Measurements from ENCODE around the gene VPS13D. TPM values are rescaled to one million over a fixed set of nuclear protein-coding genes. Genes with fewer than 3 reads are reported as not detected.

Gene VPS13D
- total RNA-seq, 1 experiment from 2014 or later = 20.2 TPM

GRCh38 chr1:12541274-12542137, 311.7 kb downstream of the VPS13D start:
- Histone ChIP-seq H3T11ph (ENCODE audit: low read length) (no peak overlapping the region), H3K27ac (ENCODE audit: insufficient read length, low read depth, low read length) (no peak overlapping the region), H2AFZ (ENCODE audit: low read length) (no peak overlapping the region), H3K27me3 (ENCODE audit: insufficient read depth, low read length) (no peaks in the 10 kb centered on the region), H4K8ac (replicated peaks; ENCODE audit: insufficient read length, low read depth, low read length) (no peak overlapping the region), H2BK15ac (ENCODE audit: low read depth, low read length) (no peak overlapping the region), H2AK5ac (ENCODE audit: insufficient read length, low read length) (no peak overlapping the region), H3K4ac (ENCODE audit: low read depth, low read length) (no peak overlapping the region), H3K18ac (ENCODE audit: insufficient read length, low read depth, low read length) (no peak overlapping the region), H3K9me3 (ENCODE audit: control insufficient read depth, low read depth, low read length) (no peaks in the 10 kb centered on the region), H2BK120ac (ENCODE audit: low read depth, low read length, poor library complexity, severe bottlenecking) (no peak overlapping the region), H4K20me1 (ENCODE audit: control insufficient read depth, insufficient read depth, insufficient read length) (no peaks in the 10 kb centered on the region), H3K9ac (ENCODE audit: extremely low read depth, insufficient read length, low read length) (no peak overlapping the region), H3K79me2 (ENCODE audit: insufficient read depth, low read length) (no peaks in the 10 kb centered on the region), H2BK5ac (ENCODE audit: insufficient read length, low read length) (no peak overlapping the region), H3K4me2 (ENCODE audit: insufficient read depth, insufficient read length, low read length) (no peak overlapping the region), H3K4me1 (ENCODE audit: insufficient read depth, low read length) (no peaks in the 10 kb centered on the region; the same call in 1 of the 2 replicates), H3K23me2 (ENCODE audit: insufficient read length, low read depth, low read length, poor library complexity, severe bottlenecking) (no peaks in the 10 kb centered on the region), H3K79me1 (ENCODE audit: insufficient read depth, low read depth, low read length, poor library complexity, severe bottlenecking) (no peaks in the 10 kb centered on the region), H3K56ac (ENCODE audit: insufficient read length, low read depth, low read length) (no peak overlapping the region), H2BK20ac (ENCODE audit: low read depth, low read length, poor library complexity, severe bottlenecking) (no peak overlapping the region), H3K14ac (ENCODE audit: insufficient read depth, low read length) (no peak overlapping the region), H2BK12ac (ENCODE audit: insufficient read length, low read depth, low read length) (no peak overlapping the region), H4K91ac (ENCODE audit: insufficient read length, low read depth, low read length) (no peak overlapping the region), H4K5ac (ENCODE audit: insufficient read length, low read depth, low read length) (no peak overlapping the region), H3K23ac (ENCODE audit: insufficient read length, low read depth, low read length) (no peak overlapping the region)
- H3K36me3 Mint-ChIP-seq (ENCODE audit: insufficient read depth in 1 of 3, low read depth in 3 of 3) = no peaks in the 10 kb centered on the region; a peak in 1 of 7 replicates
- H3K27ac Mint-ChIP-seq = no peak overlapping the region; a peak in 1 of 7 replicates
- H3K27me3 Mint-ChIP-seq (ENCODE audit: low read depth) = no peaks in the 10 kb centered on the region
- peaks cover 7 to 34% of the 10 kb centered on the region in 2 experiments for H3K4me1 Mint-ChIP-seq
- DNase-seq = no peak
- no peak overlapping the region for H3K4me3 Mint-ChIP-seq
- TF ChIP-seq CTCF (conservative IDR thresholded peaks at IDR 0.05) = no peak
- no CpG with 5 or more reads among the region's 17 CpGs for WGBS (ENCODE audit: extremely low coverage, insufficient read length, low lambda C conversion rate)
- no peaks in the 10 kb centered on the region for H3K9me3 Mint-ChIP-seq

All from H9 (cell line).